Measurements from ENCODE around the gene BAIAP3.

Gene BAIAP3

GRCh38 chr16:1367486-1368174, 34.2 kb downstream of the BAIAP3 start:
- DNase-seq (ENCODE audit: low spot score) = no peak

GRCh38 chr16:1371054-1371978, 37.9 kb downstream of the BAIAP3 start:
- DNase-seq (ENCODE audit: low spot score) = no peak

DNA sequence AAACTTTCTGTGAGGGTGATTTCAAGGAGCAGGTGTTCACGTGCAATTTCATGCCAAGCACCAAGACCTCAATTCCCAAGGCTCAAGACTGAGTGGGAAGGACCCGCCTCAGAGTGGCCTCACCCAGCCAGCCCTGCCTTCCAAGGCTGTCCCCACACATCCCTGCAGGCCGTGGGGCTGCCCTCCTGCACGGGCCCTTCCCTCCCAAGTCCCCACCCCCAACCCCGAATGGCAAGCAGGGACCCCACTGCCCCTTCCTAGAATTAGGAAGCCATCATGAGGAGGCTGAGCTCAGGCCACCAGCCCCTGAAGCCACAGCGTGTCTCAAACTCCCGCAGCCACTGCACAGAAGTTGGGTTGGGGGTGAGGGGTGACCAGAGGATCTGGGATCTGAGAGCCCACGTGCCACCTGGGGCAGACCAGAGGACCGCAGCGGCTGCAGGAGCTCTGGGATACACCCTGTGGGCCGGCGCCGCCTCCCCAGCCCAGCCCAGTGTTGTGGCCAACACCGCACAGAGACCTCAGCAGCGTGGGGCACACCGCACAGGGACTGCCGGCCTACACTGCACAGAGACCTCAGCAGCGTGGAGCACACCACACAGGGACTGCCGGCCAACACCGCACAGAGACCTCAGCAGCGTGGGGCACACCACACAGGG, 39.0 kb downstream of the BAIAP3 start:
- no peak for DNase-seq (ENCODE audit: low spot score)

GRCh38 chr16:1374418-1375297, 41.2 kb downstream of the BAIAP3 start:
- DNase-seq (ENCODE audit: low spot score) = no peak

GRCh38 chr16:1375298-1375640, 41.8 kb downstream of the BAIAP3 start:
- DNase-seq (ENCODE audit: low spot score) = no peak

- no peak for DNase-seq (ENCODE audit: low spot score)
Measured at GRCh38 chr16:1375741-1376410, 42.4 kb downstream of the BAIAP3 start.

DNA sequence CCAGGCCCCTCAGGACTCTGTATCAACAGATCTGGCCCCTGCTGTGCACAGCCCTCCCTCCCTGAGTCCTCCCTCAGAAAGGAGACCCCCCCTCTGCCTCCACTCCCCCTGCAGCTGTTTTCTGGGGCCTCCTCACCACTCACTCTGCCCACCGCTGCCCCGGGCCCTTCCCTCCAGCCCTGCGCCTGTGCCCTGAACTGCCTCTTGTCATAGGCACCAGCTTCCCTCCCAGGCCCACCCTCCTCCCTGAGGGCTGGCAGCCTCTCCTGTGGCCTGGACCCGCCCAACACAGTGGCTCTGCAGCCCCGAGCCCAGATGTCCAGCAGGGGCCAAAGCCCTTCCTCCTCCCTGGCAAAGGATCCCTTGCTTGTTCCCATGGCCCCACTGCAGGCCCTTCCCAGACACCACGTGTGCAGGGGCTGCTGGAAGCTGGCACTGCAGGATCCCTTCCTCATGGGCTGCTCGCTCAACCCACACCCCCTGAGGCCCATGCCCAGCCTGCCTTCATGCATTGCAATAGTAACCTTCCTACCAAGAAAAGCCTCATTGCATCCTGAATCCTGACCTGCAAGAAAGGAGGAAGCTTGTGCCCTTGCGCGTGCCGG, 44.1 kb downstream of the BAIAP3 start:
- DNase-seq (ENCODE audit: low spot score) = no peak

DNA sequence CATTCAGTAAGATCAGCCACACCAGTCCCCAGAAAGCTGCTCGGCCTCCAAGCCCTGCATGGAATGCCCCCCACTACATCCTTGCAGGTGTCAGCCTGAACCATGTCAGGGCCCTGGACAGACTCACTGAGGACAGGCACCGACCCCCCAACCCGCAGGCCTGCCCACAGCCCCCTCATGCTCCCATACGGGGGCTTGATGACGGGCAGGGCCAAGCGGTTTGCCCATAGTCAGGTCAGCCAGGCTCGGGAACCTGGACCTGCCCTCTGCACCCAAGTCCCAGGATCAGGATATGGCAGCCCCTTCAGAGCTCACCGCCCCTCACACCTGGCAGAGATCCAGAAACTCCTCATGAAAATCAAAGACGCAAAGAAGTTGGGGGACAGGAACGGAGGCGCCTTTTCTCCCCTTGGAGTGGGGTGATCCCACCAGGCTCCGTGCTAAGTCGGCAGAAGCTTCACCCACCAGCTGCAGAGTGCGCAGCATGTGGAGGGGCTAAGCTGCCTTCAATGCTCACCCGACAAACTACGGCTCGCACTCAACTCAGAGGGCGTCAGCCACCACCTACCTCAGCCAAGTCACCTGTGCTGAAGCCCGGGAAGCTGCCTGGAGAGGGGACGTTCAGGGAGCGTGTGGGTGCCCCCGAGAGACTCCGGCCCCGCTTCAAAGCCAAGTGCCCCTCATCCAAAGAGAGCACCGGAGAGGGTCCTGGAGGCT, 44.8 kb downstream of the BAIAP3 start:
- no peak for DNase-seq (ENCODE audit: low spot score)

GRCh38 chr16:1378804-1379303, 45.4 kb downstream of the BAIAP3 start:
- peak; percentile 32 for DNase-seq (ENCODE audit: low spot score)

- DNase-seq (ENCODE audit: low spot score) = peak; percentile 50
Measured at GRCh38 chr16:1379304-1380076, 46.0 kb downstream of the BAIAP3 start.

DNA sequence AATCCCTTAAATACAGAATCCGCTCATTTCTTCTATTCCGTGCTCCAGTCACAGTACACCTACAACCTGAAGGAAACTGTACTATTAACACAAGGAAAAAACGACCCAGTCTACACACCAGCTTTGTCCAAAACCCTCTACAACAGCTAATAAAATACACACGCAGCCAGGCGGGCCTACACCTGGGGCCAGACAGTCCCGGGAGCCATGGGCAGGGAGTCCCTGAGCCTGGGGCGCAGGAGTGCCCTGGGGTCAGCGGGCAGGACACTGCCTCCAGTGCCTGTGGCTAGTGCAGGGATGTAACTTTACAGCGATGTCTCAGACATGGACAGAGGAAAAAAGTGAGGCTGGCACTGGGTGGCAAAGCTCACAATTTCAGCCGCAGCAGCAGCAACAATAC, 46.8 kb downstream of the BAIAP3 start:
- no peak for DNase-seq (ENCODE audit: low spot score)

GRCh38 chr16:1381612-1382406, 48.4 kb downstream of the BAIAP3 start:
- no peak for DNase-seq (ENCODE audit: low spot score)

- no peak for DNase-seq (ENCODE audit: low spot score)
Measured at GRCh38 chr16:1383556-1383955, 50.1 kb downstream of the BAIAP3 start.

GRCh38 chr16:1385232-1385631, 51.8 kb downstream of the BAIAP3 start:
- no peak for DNase-seq (ENCODE audit: low spot score)

DNA sequence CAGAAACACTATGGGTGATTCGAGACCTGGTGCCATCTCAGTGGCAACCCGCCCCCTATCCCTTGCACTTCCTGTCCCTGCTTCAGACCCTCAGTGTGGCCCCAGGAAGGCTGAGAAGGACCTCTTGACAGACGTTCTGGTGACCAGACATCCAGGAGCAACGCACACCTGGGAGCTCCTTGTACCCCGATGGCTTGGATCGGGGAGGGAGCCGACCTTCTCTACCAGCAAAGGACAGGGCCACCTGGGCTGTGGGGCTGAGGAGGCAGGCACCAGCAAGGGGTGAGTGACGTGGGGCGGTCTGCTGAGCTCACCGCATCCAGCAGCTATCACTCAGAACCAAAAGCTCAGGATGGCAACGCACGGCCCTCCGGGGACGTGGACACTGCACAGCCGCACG, 53.9 kb downstream of the BAIAP3 start:
- DNase-seq (ENCODE audit: low spot score) = no peak

DNA sequence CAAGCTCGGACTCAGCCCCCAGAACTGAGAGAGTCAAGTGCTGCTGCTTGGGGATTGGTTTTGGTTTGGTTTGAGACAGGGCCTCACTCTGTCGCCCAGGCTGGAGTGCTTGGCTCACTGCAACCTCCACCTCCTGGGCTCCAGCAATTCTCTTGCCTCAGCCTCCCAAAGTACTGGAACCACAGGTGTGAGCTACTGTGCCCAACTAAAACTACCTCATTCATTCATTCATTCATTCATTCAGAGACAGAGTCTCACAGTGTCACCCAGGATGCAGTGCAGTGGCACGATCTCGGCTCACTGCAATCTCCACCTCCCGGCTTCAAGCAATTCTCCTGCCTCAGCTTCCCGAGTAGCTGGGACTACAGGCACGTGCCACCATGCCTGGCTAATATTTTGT, 56.3 kb downstream of the BAIAP3 start:
- no peak for DNase-seq (ENCODE audit: low spot score)

DNA sequence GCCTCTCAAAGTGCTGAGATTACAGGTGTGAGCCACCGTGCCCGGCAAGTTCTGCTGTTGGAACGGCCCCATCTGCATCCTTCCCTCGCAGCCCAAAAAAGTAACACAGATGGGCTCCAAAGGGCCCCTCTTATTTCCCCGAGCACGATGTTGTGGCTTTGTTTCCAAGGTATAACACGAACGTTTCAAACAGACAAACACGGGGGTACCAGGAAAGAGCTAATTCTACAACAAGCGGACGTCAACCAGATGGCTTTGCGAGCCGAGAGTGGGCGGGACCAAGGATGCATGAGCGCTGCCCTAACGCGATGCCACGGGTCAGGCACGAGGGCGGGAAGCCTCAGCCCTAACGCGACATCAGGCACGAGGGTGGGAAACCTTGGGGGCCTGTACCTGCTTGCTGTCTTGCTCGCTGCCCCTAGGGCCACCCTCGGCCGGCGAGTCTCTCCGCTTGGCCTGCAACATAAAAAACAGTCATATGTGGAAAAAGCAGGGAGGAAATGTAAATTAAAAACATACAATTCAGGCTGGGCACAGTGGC, 56.9 kb downstream of the BAIAP3 start:
- DNase-seq (ENCODE audit: low spot score) = no peak

DNA sequence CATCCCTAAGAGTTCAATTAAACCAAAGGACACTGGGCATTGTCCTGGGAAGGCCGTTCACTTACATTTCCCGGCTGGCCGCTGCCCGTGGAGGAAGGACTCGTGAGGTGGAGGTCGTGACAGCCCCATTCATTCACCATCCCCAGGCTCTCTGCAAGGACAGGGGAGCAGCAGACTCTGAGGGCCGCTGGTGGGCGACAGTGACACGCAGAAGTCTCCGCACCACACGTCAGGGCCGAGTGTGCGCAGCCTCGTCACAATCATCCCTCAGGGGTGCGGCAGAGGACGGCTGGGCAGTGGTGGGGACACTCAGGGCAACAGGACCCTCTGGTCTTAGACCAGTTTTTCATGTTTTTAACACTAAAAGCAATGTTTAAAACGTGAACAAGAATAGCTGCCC, 59.4 kb downstream of the BAIAP3 start:
- no peak for DNase-seq (ENCODE audit: low spot score)

Data from SK-N-DZ (cell line).